ENCODE data around the gene TBC1D8.

Gene TBC1D8

DNA sequence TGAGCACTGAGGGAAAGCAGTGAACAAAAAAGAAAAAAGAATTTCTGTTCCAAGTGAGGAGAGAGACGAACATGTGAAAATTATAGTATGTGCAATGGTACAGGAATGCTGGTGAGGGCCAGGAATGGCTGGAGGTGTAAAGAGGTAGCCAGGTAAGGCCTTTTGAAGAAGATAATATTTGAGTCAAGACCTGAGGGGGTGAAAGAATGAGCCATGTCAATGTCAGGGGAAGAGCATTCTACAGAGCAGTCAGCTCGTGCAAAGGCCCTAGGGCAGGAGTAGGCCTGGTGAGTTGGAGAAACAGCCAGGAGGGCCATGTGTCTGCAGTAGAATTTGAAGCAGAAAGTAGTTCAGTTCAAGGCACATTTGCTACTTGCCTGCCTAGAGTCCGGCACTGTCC, 161.5 kb downstream of the TBC1D8 start:
- CTCF ChIA-PET: interaction anchor here (1.1 to 1.6 kb wide), 3 partner anchors 379 to 609 kb away, joined by 3 read pairs; no protein-coding TSS in a partner anchor
- no peak for DNase-seq (ENCODE audit: extremely low spot score)
- POLR2A ChIA-PET: no interaction called here
- TF ChIP-seq, protein P1, sequence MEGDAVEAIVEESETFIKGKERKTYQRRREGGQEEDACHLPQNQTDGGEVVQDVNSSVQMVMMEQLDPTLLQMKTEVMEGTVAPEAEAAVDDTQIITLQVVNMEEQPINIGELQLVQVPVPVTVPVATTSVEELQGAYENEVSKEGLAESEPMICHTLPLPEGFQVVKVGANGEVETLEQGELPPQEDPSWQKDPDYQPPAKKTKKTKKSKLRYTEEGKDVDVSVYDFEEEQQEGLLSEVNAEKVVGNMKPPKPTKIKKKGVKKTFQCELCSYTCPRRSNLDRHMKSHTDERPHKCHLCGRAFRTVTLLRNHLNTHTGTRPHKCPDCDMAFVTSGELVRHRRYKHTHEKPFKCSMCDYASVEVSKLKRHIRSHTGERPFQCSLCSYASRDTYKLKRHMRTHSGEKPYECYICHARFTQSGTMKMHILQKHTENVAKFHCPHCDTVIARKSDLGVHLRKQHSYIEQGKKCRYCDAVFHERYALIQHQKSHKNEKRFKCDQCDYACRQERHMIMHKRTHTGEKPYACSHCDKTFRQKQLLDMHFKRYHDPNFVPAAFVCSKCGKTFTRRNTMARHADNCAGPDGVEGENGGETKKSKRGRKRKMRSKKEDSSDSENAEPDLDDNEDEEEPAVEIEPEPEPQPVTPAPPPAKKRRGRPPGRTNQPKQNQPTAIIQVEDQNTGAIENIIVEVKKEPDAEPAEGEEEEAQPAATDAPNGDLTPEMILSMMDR (IDR thresholded peaks at IDR 0.05; ENCODE audit: control extremely low read depth, extremely low read depth, low read depth, missing control alignments): no peak

DNA sequence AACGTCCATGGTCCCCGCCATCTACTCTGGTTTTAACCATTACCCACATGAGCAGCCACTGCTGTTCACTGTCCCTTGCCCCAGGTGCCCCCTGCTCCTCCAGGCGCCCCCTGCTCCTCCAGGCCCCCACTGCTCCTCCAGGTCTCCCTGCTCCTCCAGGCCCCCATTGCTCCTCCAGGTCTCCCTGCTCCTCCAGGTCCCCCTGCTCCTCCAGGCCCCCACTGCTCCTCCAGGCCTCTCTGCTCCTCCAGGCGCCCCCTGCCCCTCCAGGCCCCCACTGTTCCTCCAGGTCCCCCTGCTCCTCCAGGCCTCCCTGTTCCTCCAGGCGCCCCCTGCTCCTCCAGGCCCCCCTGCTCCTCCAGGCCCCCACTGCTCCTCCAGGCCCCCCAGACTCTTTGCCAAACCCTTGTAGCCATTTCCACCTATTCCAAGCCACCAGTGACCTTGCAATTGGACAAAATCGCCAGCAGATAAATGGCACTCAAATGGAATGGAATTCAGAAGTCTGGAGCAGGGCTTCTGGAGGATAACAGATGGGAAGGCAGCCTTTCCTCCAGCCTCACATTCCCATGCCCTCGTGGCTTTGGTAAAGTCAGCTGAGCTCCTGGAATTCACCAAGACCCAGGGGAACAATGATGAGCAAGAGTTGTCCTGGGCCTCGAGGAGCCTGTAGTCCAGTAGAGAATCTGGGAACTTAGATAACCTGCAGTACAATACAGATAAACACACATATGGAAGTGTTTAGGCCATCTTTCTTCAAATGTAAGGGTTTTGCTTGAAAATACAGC, 162.4 kb downstream of the TBC1D8 start:
- CTCF ChIA-PET: interaction anchor here (1.1 to 4.2 kb wide), 3 partner anchors 258 to 381 kb away, joined by 3 to 45 read pairs (median 9); no protein-coding TSS in a partner anchor
- POLR2A ChIA-PET: no interaction called here
- TF ChIP-seq, protein P1 (IDR thresholded peaks at IDR 0.05; ENCODE audit: control extremely low read depth, extremely low read depth, low read depth, missing control alignments): no peak
- DNase-seq (ENCODE audit: extremely low spot score): no peak

DNA sequence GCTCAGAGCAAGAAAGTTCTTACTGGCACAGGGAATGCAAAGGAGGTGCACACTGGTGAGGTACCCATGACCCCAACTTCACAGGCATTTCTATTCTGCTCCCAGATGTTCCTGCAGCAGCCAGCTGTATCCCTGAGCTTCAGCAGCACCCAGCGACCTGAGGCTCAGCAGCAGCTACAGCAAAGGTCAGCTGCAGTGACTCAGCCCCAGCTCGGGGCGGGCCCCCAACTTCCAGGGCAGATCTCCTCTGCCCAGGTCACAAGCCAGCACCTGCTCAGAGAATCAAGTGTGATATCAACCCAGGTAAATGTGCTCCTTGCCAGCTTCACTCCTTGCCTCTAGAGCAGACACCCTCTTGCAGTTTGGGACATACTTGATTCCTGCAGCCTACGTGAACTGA, 163.2 kb downstream of the TBC1D8 start:
- no peak for DNase-seq (ENCODE audit: extremely low spot score)
- ChIA-PET CTCF (interaction anchor here (1.1 to 4.2 kb wide), 7 partner anchors 9 to 393 kb away, joined by 3 to 45 read pairs (median 5); partner anchors contain the start of gene RPL31), POLR2A (interaction anchor here (0.8 kb wide), 1 partner anchor 14 kb away, joined by 4 read pairs; the partner anchor contains the start of gene RPL31)
- TF ChIP-seq, protein P1 (IDR thresholded peaks at IDR 0.05; ENCODE audit: control extremely low read depth, extremely low read depth, low read depth, missing control alignments): no peak

DNA sequence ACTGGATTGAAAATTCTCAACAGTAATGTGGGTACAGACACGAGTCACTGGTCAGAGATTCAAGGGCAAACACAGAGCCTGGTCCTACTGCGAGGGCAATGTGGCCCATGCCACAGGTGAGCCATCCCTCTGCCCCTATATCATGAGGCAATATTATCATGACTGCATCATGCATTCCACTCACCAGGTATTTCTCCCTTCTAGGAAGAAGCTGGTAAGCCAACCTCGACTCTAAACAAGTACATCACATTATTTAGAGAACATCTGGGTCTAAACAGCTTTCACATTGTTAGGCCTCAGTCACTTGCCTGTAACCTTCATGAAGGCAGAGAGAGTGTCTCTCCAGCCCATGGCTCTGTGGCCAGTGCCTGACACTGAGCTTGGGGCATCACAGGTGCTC, 163.6 kb downstream of the TBC1D8 start:
- ChIA-PET CTCF (interaction anchor here (1.1 to 4.2 kb wide), 7 partner anchors 9 to 393 kb away, joined by 3 to 45 read pairs (median 5); partner anchors contain the start of gene RPL31), POLR2A (interaction anchor here (0.8 kb wide), 1 partner anchor 14 kb away, joined by 4 read pairs; the partner anchor contains the start of gene RPL31)
- DNase-seq (ENCODE audit: extremely low spot score): no peak
- TF ChIP-seq, protein P1 (IDR thresholded peaks at IDR 0.05; ENCODE audit: control extremely low read depth, extremely low read depth, low read depth, missing control alignments): no peak

DNA sequence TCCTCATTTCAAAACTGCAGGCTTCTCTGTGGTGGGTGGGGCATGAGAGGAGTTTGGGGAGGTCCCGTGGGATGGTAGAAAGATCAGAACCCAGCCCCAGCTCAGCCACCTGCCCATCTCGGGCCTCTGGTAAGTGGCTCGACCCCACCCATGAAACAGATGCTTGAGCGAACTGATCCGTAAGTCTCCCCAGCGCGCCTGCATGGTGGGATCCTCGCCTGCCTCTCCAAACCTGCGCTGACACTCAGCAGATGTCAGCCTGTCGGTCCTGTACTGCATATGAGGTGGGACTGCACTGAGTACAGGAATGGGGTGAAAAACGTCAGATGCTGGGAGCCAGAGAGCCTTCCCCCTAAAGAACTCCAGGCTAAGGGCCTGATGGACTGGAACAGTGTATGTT, 165.0 kb downstream of the TBC1D8 start:
- no peak for DNase-seq (ENCODE audit: extremely low spot score)
- CTCF ChIA-PET: interaction anchor here (0.7 to 4.2 kb wide), 9 partner anchors 9 to 724 kb away, joined by 3 to 45 read pairs (median 3); no protein-coding TSS in a partner anchor
- TF ChIP-seq, protein P1 (IDR thresholded peaks at IDR 0.05; ENCODE audit: control extremely low read depth, extremely low read depth, low read depth, missing control alignments): no peak
- POLR2A ChIA-PET: no interaction called here

DNA sequence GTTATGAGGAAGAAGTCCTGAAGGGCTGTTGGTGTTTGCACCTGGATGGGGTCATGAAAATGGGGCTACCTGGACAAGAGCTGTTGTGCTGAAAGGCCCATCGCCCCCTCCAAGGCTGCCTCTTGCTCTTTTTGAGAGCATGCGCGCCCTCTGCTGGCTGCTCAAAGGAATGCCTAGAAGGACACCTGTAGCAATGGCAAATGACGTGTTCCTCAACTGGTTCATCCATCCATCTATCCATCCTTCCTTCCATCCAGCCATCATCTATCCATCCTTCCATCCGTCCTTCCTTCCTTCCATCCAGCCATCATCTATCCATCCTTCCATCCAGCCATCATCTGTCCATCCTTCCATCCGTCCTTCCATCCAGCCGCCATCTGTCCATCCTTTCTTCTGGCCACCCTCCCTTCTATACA, 166.3 kb downstream of the TBC1D8 start:
- peak; percentile 82 for DNase-seq (ENCODE audit: extremely low spot score)
- POLR2A ChIA-PET: interaction anchor here (0.5 kb wide), 1 partner anchor 11 kb away, joined by 3 read pairs; no protein-coding TSS in a partner anchor
- TF ChIP-seq, protein P1 (IDR thresholded peaks at IDR 0.05; ENCODE audit: control extremely low read depth, extremely low read depth, low read depth, missing control alignments): peak; percentile 91
- CTCF ChIA-PET: interaction anchor here (0.7 to 4.2 kb wide), 3 partner anchors 255 to 723 kb away, joined by 3 to 45 read pairs (median 4); no protein-coding TSS in a partner anchor

All from GM10248 (cell line).